Measurements from ENCODE around the gene MED25. TPM values are rescaled to one million over a fixed set of nuclear protein-coding genes. Genes with fewer than 3 reads are reported as not detected.

Gene MED25
- total RNA-seq, 2 donors from 2014 or later = 46.1 to 77.2 TPM

DNA sequence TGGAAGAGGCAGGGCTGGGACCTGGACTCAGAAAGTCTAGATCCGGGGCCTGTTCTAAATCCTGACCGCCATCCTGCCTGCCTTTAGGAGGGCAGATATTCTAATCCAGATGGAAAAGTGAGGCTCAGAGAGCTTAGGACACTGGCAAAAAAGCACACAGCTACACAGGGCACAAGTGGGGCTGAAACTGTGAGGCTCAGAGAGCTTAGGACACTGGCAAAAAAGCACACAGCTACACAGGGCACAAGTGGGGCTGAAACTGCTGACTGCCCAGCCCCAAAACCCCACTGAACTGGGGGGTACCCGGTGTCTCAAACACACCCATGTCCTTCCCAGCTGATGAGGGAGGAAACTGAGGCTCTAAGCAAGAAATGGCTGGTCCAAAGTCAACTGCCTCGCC, 57.1 kb downstream of the MED25 start:
- Histone ChIP-seq H3K27me3 (no peaks in the 10 kb centered on the region), H3K4me1 (peaks cover 8% of the 10 kb centered on the region), H3K4me3 (peak overlapping the region; percentile 81), H3K27ac (no peak overlapping the region), H3K9me3 (no peaks in the 10 kb centered on the region), H3K36me3 (no peaks in the 10 kb centered on the region), H3K9ac (ENCODE audit: low read depth in 2 of 2, low read length in 2 of 2) (peak overlapping the region in 1 of 2 donors; percentile 99)
- no peak for DNase-seq
- intact Hi-C loops (cut with DNase I) = no loop called here
- TF ChIP-seq, protein P1, sequence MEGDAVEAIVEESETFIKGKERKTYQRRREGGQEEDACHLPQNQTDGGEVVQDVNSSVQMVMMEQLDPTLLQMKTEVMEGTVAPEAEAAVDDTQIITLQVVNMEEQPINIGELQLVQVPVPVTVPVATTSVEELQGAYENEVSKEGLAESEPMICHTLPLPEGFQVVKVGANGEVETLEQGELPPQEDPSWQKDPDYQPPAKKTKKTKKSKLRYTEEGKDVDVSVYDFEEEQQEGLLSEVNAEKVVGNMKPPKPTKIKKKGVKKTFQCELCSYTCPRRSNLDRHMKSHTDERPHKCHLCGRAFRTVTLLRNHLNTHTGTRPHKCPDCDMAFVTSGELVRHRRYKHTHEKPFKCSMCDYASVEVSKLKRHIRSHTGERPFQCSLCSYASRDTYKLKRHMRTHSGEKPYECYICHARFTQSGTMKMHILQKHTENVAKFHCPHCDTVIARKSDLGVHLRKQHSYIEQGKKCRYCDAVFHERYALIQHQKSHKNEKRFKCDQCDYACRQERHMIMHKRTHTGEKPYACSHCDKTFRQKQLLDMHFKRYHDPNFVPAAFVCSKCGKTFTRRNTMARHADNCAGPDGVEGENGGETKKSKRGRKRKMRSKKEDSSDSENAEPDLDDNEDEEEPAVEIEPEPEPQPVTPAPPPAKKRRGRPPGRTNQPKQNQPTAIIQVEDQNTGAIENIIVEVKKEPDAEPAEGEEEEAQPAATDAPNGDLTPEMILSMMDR (IDR thresholded peaks at IDR 0.05) = no peak

DNA sequence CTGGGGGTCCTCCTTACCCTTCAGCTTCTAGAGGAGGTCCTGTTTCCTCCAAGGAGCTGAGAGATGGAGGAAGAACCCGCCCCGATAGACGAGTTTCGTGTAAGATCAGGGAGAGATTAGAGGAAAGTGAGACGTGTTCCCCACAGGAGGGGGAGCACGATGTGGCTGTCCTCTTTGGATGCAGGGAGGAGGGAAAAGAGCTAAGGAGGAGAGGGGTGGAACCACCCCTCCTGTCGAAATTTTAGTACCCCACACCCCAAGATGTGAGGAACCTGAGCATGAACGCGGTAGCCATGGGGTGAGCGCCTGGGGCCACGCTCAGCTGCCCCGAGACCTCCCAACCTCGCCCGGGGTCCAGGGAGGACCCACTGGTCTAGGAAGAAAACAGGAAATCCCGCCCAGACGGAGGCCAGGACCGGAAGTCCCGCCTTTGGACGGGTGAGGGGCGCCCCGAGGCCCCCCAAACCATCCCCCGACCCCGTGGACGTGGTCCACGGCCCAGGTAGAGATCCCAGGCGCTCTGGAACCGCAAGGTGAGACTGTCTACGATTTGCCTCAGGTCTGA, 57.9 kb downstream of the MED25 start:
- no peaks in the 10 kb centered on the region for H3K27me3 ChIP-seq
- intact Hi-C loops (cut with DNase I) = no loop called here
- DNase-seq = peak; percentile 81
- H3K4me1 ChIP-seq = peaks cover 4% of the 10 kb centered on the region
- H3K9me3 ChIP-seq = no peaks in the 10 kb centered on the region
- TF ChIP-seq, protein P1 (IDR thresholded peaks at IDR 0.05) = no peak
- peak overlapping the region; percentile 99 to 100 for H3K9ac ChIP-seq (ENCODE audit: low read depth in 2 of 2, low read length in 2 of 2)
- peak overlapping the region; percentile 81 for H3K4me3 ChIP-seq
- no peaks in the 10 kb centered on the region for H3K36me3 ChIP-seq
- H3K27ac ChIP-seq = peak overlapping the region; percentile 97

DNA sequence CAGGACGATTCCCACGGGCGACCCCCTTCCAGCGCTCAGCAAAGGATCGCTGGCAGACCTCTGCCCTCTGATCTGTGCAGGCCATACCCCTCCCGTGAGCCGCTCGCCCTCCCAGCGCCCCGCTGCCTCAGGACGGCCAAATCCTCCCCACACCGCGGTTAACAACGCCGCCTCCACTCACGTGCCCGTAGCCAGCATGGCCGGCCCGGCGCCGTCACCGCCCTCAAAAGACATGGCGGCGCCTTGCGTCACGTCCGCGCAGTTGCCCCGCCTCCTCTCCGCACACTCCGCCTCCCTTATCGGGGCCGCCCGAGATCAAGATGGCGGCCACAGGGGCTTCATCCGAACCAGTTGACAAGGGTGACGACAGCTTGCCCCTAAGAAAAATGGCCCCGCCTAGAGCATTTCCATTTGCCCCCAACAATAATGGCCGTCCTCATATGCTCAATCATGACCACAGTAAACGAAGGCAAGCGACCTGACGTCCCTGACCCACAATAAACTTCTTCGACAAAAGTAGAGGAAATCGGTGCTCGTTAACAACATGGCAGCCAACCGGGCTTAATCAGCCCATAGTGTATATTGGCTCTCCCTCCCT, 58.4 kb downstream of the MED25 start:
- Histone ChIP-seq H3K9ac (ENCODE audit: low read depth in 2 of 2, low read length in 2 of 2) (peak overlapping the region; percentile 99 to 100), H3K4me1 (peaks cover 4% of the 10 kb centered on the region), H3K4me3 (peak overlapping the region; percentile 81), H3K36me3 (no peaks in the 10 kb centered on the region), H3K9me3 (no peaks in the 10 kb centered on the region), H3K27me3 (no peaks in the 10 kb centered on the region), H3K27ac (peak overlapping the region; percentile 97)
- peak; percentile 97 for DNase-seq
- intact Hi-C loops (cut with DNase I) = no loop called here
- TF ChIP-seq, protein P1 (IDR thresholded peaks at IDR 0.05) = no peak

DNA sequence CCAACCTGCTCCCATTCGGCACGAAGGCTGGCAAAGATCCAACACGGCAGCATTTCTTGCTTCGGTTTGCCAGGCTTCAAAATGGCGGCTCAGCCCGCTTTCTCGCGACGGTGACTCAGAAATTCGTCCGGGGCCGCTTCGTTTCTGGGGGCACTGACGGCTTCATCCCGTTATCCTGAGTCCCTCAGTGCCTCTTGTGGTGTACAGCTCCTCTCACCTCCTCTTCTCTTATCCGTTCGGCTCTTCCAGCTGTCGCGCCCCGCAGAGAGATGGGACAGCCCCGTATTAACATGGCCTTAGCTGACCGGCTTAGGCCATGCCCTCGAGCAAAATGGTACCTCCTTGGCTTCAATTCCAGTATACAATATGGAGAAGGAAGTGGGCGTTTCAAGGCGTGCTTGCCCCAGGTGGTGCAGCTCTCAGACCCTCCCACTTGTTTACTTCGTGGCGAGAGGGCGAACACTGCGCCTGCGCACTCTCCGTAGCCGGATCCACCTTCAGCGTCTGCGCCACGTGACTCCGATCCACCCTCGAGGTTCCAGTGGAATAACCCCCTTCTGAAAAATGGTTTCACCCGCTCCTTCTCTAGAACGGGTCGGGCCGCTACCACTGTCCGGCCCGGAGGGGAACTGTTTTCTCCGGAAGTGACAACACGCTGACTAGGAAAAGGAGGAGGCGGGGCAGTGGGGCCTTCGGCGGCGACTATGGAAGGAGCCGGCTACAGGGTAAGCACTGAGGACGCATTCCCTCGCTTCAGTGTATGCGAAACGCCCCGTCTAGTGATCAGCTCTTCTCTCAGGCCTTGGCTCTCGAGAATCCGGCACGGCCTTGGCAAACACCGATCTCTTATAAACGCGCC, 59.2 kb downstream of the MED25 start, which contains the start of the genes AKT1S1 and TBC1D17:
Gene AKT1S1, minus strand, starts transcription at position 336 of the 859 bp plus-strand sequence. CDS start 4,060 bp downstream, outside the sequence.
Gene TBC1D17, plus strand, starts transcription at position 683 of the 859 bp plus-strand sequence. Its CDS starts 22 bp downstream, at position 705.
- H3K4me1 ChIP-seq = peaks cover 4% of the 10 kb centered on the region
- H3K9me3 ChIP-seq = no peaks in the 10 kb centered on the region
- peak; percentile 98 for DNase-seq
- H3K27me3 ChIP-seq = no peaks in the 10 kb centered on the region
- intact Hi-C loops (cut with DNase I) = no loop called here
- H3K4me3 ChIP-seq = peak within 1 kb of the TSS; percentile 81
- H3K27ac ChIP-seq = peak within 1 kb of the TSS; percentile 97
- H3K9ac ChIP-seq (ENCODE audit: low read depth in 2 of 2, low read length in 2 of 2) = peak within 1 kb of the TSS; percentile 99 to 100
- TF ChIP-seq, protein P1 (IDR thresholded peaks at IDR 0.05) = no peak
- H3K36me3 ChIP-seq = peaks cover 3% of the 10 kb centered on the region

Measured in colonic mucosa (tissue), 4 donors.